NT2/D1 (cell line): ENCODE measurements around the gene ABCA13.
"Not testable (repeated sequence)": the region's sequence is repeated elsewhere in the genome, so short reads cannot be mapped to it uniquely, and the experiment has no call there.

Experiments
- DNase-seq: peaks from one replicate; pipeline ENCODE4 v3.0.0-alpha.2; 2011; ENCODE audit warnings: low read depth, low spot score
- H3K27me3 ChIP-seq: 2 replicates; pipeline ENCODE4 v1.6.0; 2011; ENCODE audit warnings: mild to moderate bottlenecking; ENCODE audit not compliant: insufficient read length, insufficient read depth
- H3K36me3 ChIP-seq: 2 replicates; pipeline ENCODE4 v1.6.1; 2011; ENCODE audit warnings: mild to moderate bottlenecking, low read length, mixed read lengths; ENCODE audit not compliant: insufficient read depth, insufficient read length
- H3K4me1 ChIP-seq: 2 replicates; pipeline ENCODE4 v1.5.1; 2011; ENCODE audit not compliant: insufficient read depth, insufficient read length
- H3K4me3 ChIP-seq: 2 replicates; pipeline ENCODE4 v1.5.1; 2011; ENCODE audit warnings: low read depth; ENCODE audit not compliant: insufficient read length
- H3K9ac ChIP-seq: 2 replicates; pipeline ENCODE4 v1.6.0; 2011; ENCODE audit warnings: low read depth; ENCODE audit not compliant: insufficient read length
- H3K9me3 ChIP-seq: 2 replicates; pipeline ENCODE4 v1.5.1; 2011; ENCODE audit warnings: mild to moderate bottlenecking, low read length; ENCODE audit not compliant: insufficient read depth
- SUZ12 ChIP-seq: IDR thresholded peaks from 2 replicates; pipeline ENCODE4 v1.6.1; 2011; ENCODE audit not compliant: insufficient read length, insufficient read depth; ENCODE audit errors: extremely low read depth
- YY1 ChIP-seq: IDR thresholded peaks from 2 replicates; pipeline ENCODE4 v1.6.1; 2011; ENCODE audit not compliant: insufficient read length, insufficient read depth
- ZNF274 ChIP-seq: IDR thresholded peaks from 2 replicates; pipeline ENCODE4 v1.6.1; 2011; ENCODE audit warnings: mild to moderate bottlenecking, low read depth, low read length

ABCA13 gene

DNA sequence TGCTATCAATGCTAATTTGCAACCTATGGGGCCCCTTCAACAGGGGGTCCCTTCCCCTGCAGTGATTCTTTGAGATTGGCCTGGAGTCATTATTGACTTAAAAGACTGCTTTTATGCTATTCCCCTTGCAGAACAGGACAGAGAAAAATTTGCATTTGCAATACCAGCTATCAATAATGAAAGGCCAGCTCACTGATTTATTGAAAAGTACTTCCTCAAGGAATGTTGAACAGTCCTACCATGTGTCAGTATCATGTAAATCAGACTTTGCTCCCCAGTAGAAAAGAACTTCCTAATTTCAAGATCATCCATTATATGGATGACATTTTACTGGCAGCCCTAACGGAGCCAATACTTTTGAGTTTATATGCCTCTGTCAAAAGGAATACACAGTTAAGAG is 29.7 kb upstream of the ABCA13 start:
- H3K27me3 ChIP-seq, result no peaks in the 10 kb centered on the region
- no peak for DNase-seq

GRCh38 chr7:48144291-48144768 is 26.9 kb upstream of the ABCA13 start:
- H3K4me1 ChIP-seq, result no peaks in the 10 kb centered on the region
- H3K9ac ChIP-seq, result no peak overlapping the region
- H3K27me3 ChIP-seq, result no peaks in the 10 kb centered on the region
- TF ChIP-seq YY1 (no peak), ZNF274 (no peak), SUZ12 (no peak)
- peaks cover 51% of the 10 kb centered on the region for H3K9me3 ChIP-seq
- no peak for DNase-seq
- no peak overlapping the region for H3K4me3 ChIP-seq
- H3K36me3 ChIP-seq, result no peaks in the 10 kb centered on the region

More for the DNA sequence above, 29.7 kb upstream of the ABCA13 start:
- H3K36me3 ChIP-seq, result no peaks in the 10 kb centered on the region
- peaks cover 56% of the 10 kb centered on the region for H3K9me3 ChIP-seq
- H3K4me1 ChIP-seq, result no peaks in the 10 kb centered on the region
- TF ChIP-seq SUZ12 (no peak), YY1 (no peak), ZNF274 (no peak)
- H3K9ac ChIP-seq, result no peak overlapping the region
- H3K4me3 ChIP-seq, result no peak overlapping the region

- Histone ChIP-seq H3K9ac (no peak overlapping the region), H3K4me3 (no peak overlapping the region), H3K9me3 (peaks cover 26% of the 10 kb centered on the region), H3K27me3 (no peaks in the 10 kb centered on the region), H3K36me3 (no peaks in the 10 kb centered on the region), H3K4me1 (no peaks in the 10 kb centered on the region)
- no peak for TF ChIP-seq SUZ12
- no peak for TF ChIP-seq YY1
- TF ChIP-seq ZNF274, result no peak
- no peak for DNase-seq
Observed at GRCh38 chr7:48147078-48147591, 24.1 kb upstream of the ABCA13 start.

DNA sequence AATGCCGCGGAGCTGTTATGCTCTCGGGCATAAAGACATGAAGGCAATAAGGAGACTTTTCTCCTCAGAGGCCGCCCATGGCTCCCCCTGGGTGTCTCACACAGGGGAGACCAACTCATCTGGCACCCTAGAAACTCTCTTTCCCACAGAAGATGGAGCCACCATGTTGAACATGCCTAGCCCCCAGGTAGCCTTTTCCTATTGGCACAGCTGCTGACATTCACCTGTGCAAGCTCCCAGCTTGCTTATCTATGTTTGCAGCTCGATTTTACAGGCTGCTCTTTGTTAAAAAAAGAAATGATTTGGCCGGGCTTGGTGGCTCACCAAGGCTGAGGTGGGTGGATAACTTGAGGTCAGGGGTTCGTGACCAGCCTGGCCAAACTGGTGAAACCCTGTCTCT is 23.6 kb upstream of the ABCA13 start:
- not testable (repeated sequence) for H3K9ac ChIP-seq

DNA sequence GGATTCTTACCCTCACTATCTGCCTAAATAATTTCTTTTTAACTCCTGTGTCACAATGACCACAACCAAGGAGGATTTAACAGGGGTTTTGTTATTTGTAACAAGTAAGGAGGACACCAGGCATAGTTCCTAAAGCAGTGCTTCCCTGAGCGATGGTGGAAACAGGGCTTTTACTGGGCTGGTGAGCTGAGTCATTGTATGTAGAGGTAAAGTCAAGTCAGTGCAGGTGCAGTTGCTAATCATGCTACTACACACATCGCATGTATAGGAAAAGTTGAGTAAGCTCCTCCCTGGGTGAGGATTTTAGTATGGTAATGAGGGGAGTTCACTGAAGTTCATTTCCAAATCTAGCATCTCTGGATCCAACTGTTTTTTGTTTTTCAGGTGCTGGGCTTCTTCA is 22.9 kb upstream of the ABCA13 start:
- peaks cover 15% of the 10 kb centered on the region; the same call in 1 of the 2 replicates for H3K9me3 ChIP-seq
- no peak overlapping the region for H3K9ac ChIP-seq
- H3K4me1 ChIP-seq, result no peaks in the 10 kb centered on the region
- H3K36me3 ChIP-seq, result no peaks in the 10 kb centered on the region
- TF ChIP-seq SUZ12 (no peak), ZNF274 (no peak), YY1 (no peak)
- H3K27me3 ChIP-seq, result no peaks in the 10 kb centered on the region
- no peak for DNase-seq
- H3K4me3 ChIP-seq, result no peak overlapping the region

More for the DNA sequence above, 23.6 kb upstream of the ABCA13 start:
- H3K4me3 ChIP-seq, H3K4me1 ChIP-seq, H3K36me3 ChIP-seq, DNase-seq, H3K27me3 ChIP-seq: not testable (repeated sequence)
- H3K9me3 ChIP-seq, result peaks cover 21% of the 10 kb centered on the region; the same call in 1 of the 2 replicates

- TF ChIP-seq ZNF274 (no peak), YY1 (no peak), SUZ12 (no peak)
- Histone ChIP-seq H3K4me3 (no peak overlapping the region), H3K9ac (no peak overlapping the region), H3K27me3 (no peaks in the 10 kb centered on the region), H3K36me3 (no peaks in the 10 kb centered on the region), H3K9me3 (peaks cover 7% of the 10 kb centered on the region; the same call in 1 of the 2 replicates), H3K4me1 (no peaks in the 10 kb centered on the region)
- no peak for DNase-seq
Observed at GRCh38 chr7:48149058-48149457, 22.2 kb upstream of the ABCA13 start.

- H3K9ac ChIP-seq, result no peak overlapping the region
- no peak overlapping the region for H3K4me3 ChIP-seq
- TF ChIP-seq SUZ12 (no peak), ZNF274 (no peak), YY1 (no peak)
- no peaks in the 10 kb centered on the region for H3K36me3 ChIP-seq
- no peaks in the 10 kb centered on the region for H3K27me3 ChIP-seq
- H3K4me1 ChIP-seq, result no peaks in the 10 kb centered on the region
- no peak for DNase-seq
- no peaks in the 10 kb centered on the region for H3K9me3 ChIP-seq
Observed at GRCh38 chr7:48150086-48150485, 21.2 kb upstream of the ABCA13 start.
